GDM1 (cell line): ENCODE data around the gene MELTF.

Experiments
- DNase-seq: peaks from one replicate; lab custom pipeline; 2025; lab: John Stamatoyannopoulos, UW

MELTF gene

GRCh38 chr3:196967412-196968232, 62.0 kb downstream of the MELTF start:
- DNase-seq = no peak

GRCh38 chr3:196966526-196967401, 62.9 kb downstream of the MELTF start:
- no peak for DNase-seq

- DNase-seq = no peak
These were observed 63.8 kb downstream of the MELTF start for GRCh38 chr3:196965804-196966173.

- DNase-seq = no peak
These were observed 64.4 kb downstream of the MELTF start for GRCh38 chr3:196965112-196965803.

GRCh38 chr3:196963631-196963953, 66.0 kb downstream of the MELTF start:
- DNase-seq = no peak

- DNase-seq = no peak
These were observed 66.5 kb downstream of the MELTF start for GRCh38 chr3:196962930-196963630.

- no peak for DNase-seq
These were observed 67.3 kb downstream of the MELTF start for GRCh38 chr3:196962108-196962929.

- DNase-seq = no peak
These were observed 74.8 kb downstream of the MELTF start for GRCh38 chr3:196954832-196955231.
